HepG2 (cell line): ENCODE data around the gene SMOC1. TPM values are rescaled to one million over a fixed set of nuclear protein-coding genes. Genes with fewer than 3 reads are reported as not detected.

Source experiments
- CHD4 ChIP-seq: fragments of 200-600 bp; sonication (generic); IDR thresholded peaks from 2 replicates; pipeline ENCODE4 v1.7.0; 2017; ENCODE audit warnings: mild to moderate bottlenecking, low read length, borderline replicate concordance
- ELK4 ChIP-seq: sonication (generic); formaldehyde crosslinking; IDR thresholded peaks from 2 replicates; pipeline ENCODE4 v1.9.0; 2021; ENCODE audit warnings: missing genetic modification reagents, borderline replicate concordance
- FOSL1 ChIP-seq: sonication (generic); formaldehyde crosslinking; IDR thresholded peaks from 2 replicates; pipeline ENCODE4 v1.9.0; 2021; ENCODE audit warnings: missing genetic modification reagents, borderline replicate concordance
- GTF2F1 ChIP-seq: fragments of 150-350 bp; IDR thresholded peaks from 2 replicates; pipeline ENCODE4 v1.6.1; 2014; ENCODE audit warnings: low read length
- KAT2B ChIP-seq: fragments of 150-350 bp; IDR thresholded peaks from 2 replicates; pipeline ENCODE4 v1.6.1; 2014; ENCODE audit warnings: low read depth, low read length, borderline replicate concordance
- MED13 ChIP-seq: sonication (generic); formaldehyde crosslinking; IDR thresholded peaks from 2 replicates; pipeline ENCODE4 v1.5.0; 2020; ENCODE audit warnings: missing genetic modification reagents
- NFATC3 ChIP-seq: sonication (generic); formaldehyde crosslinking; IDR thresholded peaks from 2 replicates; pipeline ENCODE4 v1.5.1; 2020; ENCODE audit warnings: mild to moderate bottlenecking, missing genetic modification reagents
- NPAS2 ChIP-seq: sonication (generic); formaldehyde crosslinking; IDR thresholded peaks from 2 replicates; pipeline ENCODE4 v1.8.0; 2022; ENCODE audit warnings: mild to moderate bottlenecking, missing genetic modification reagents, borderline replicate concordance
- NR2F2 ChIP-seq: IDR thresholded peaks from 2 replicates; pipeline ENCODE4 v1.6.1; 2012; ENCODE audit warnings: low read depth, inconsistent platforms, borderline replicate concordance
- NRL ChIP-seq: sonication (generic); formaldehyde crosslinking; IDR thresholded peaks from 2 replicates; pipeline ENCODE4 v1.5.0; 2020; ENCODE audit warnings: missing genetic modification reagents, mild to moderate bottlenecking, moderate library complexity, borderline replicate concordance
- PAX8 ChIP-seq: sonication (generic); formaldehyde crosslinking; IDR thresholded peaks from 2 replicates; pipeline ENCODE4 v1.8.0; 2022; ENCODE audit warnings: mild to moderate bottlenecking, missing genetic modification reagents, borderline replicate concordance
- PRDM15 ChIP-seq: sonication (generic); formaldehyde crosslinking; IDR thresholded peaks from 2 replicates; pipeline ENCODE4 v1.4.0; 2020; ENCODE audit warnings: missing genetic modification reagents
- RARA ChIP-seq: IDR thresholded peaks from 2 replicates; pipeline ENCODE4 v1.6.1; 2016; ENCODE audit warnings: missing genetic modification reagents, missing compliant biosample characterization
- RARG ChIP-seq: sonication (generic); formaldehyde crosslinking; IDR thresholded peaks from 2 replicates; pipeline ENCODE4 v1.4.0; 2020; ENCODE audit warnings: low read depth, mild to moderate bottlenecking, missing genetic modification reagents
- RFX3 ChIP-seq: IDR thresholded peaks from 2 replicates; pipeline ENCODE4 v1.6.1; 2016; ENCODE audit warnings: missing biosample characterization, missing genetic modification reagents
- TFAP4 ChIP-seq: sonication (generic); IDR thresholded peaks from 2 replicates; pipeline ENCODE4 v1.6.1; 2016; ENCODE audit warnings: low read depth, borderline replicate concordance
- THAP8 ChIP-seq: sonication (generic); formaldehyde crosslinking; IDR thresholded peaks from 2 replicates; pipeline ENCODE4 v1.5.1; 2020; ENCODE audit warnings: missing genetic modification reagents, mild to moderate bottlenecking, borderline replicate concordance
- TSC22D2 ChIP-seq: sonication (generic); formaldehyde crosslinking; IDR thresholded peaks from 2 replicates; pipeline ENCODE4 v1.5.1; 2020; ENCODE audit warnings: missing genetic modification reagents, mild to moderate bottlenecking, borderline replicate concordance
- ZNF292 ChIP-seq: sonication (generic); formaldehyde crosslinking; IDR thresholded peaks from 2 replicates; pipeline ENCODE4 v1.8.1; 2022; ENCODE audit warnings: mild to moderate bottlenecking, low read depth, missing genetic modification reagents, borderline replicate concordance
- ZNF3 ChIP-seq: IDR thresholded peaks from 2 replicates; pipeline ENCODE4 v1.7.0; 2017; ENCODE audit warnings: inconsistent platforms
- ZNF619 ChIP-seq: sonication (generic); formaldehyde crosslinking; IDR thresholded peaks from 2 replicates; pipeline ENCODE4 v1.4.0; 2020; ENCODE audit warnings: mild to moderate bottlenecking, missing genetic modification reagents
- ZNF747 ChIP-seq: sonication (generic); formaldehyde crosslinking; IDR thresholded peaks from 2 replicates; pipeline ENCODE4 v1.8.1; 2023; ENCODE audit warnings: missing genetic modification reagents, mild to moderate bottlenecking, borderline replicate concordance
- ZNF775 ChIP-seq: sonication (generic); formaldehyde crosslinking; IDR thresholded peaks from 2 replicates; pipeline ENCODE4 v1.4.0; 2020; ENCODE audit warnings: missing genetic modification reagents, mild to moderate bottlenecking, moderate library complexity, borderline replicate concordance
- ZSCAN25 ChIP-seq: sonication (generic); formaldehyde crosslinking; IDR thresholded peaks from 2 replicates; pipeline ENCODE4 v1.8.0; 2022; ENCODE audit warnings: mild to moderate bottlenecking, missing genetic modification reagents
- polyA plus RNA-seq, 8 experiments: library from polyadenylated mRNA; depleted of rRNA in 3 of 8; stranded (reverse) in 7 of 8; unstranded in 1 of 8; fragments of >200 nt; fragmentation: Illumina TruSeq in 4 of 8; extraction: Trizol in 4 of 8; gene quantifications; 2 replicates each; pipeline versions ENCODE4 v1.2.1 to v1.2.3, GENCODE V29; 2011 to 2016; ENCODE audit warnings: low read depth in 4 of 8, missing spikeins in 1 of 8, mixed read lengths in 1 of 8; ENCODE audit not compliant: insufficient read depth in 1 of 8
- total RNA-seq, 5 experiments: library from RNA; depleted of rRNA; stranded (reverse); fragments of >200 nt; fragmentation: Illumina TruSeq; extraction: Trizol; gene quantifications; 2 replicates each; pipeline ENCODE4 v1.2.3, GENCODE V29; 2016; ENCODE audit warnings: low read depth in 1 of 5

Gene SMOC1
- total and polyA plus RNA-seq, 2 of the 13 experiments (the other 11 are each of a cell fraction or from before 2014, with no cell fraction given), result 17.8 to 35.6 TPM

- TF ChIP-seq PRDM15 (no peak), ZSCAN25 (CRISPR knock-in tag) (no peak), THAP8 (no peak), RARG (0 out of 2 replicates have a peak, but pooled peaks have one; percentile 60), NRL (peak; percentile 94), ZNF747 (CRISPR knock-in tag) (0 out of 2 replicates have a peak, but pooled peaks have one; percentile 71), ELK4 (no peak), MED13 (CRISPR knock-in tag) (no peak), PAX8 (CRISPR knock-in tag) (0 out of 2 replicates have a peak, but pooled peaks have one; percentile 80), NFATC3 (CRISPR knock-in tag) (no peak), ZNF619 (peak; percentile 17; the same call in 1 of the 2 replicates), TSC22D2 (CRISPR knock-in tag) (peak; percentile 89; the same call in 1 of the 2 replicates), GTF2F1 (no peak), RARA (CRISPR knock-in tag) (0 out of 2 replicates have a peak, but pooled peaks have one; percentile 13), ZNF775 (CRISPR knock-in tag) (0 out of 2 replicates have a peak, but pooled peaks have one; percentile 58), KAT2B (no peak), NR2F2 (no peak; the same call in 1 of the 2 replicates), FOSL1 (CRISPR knock-in tag) (no peak), ZNF292 (CRISPR knock-in tag) (no peak), CHD4 (no peak), NPAS2 (CRISPR knock-in tag) (no peak), ZNF3 (CRISPR knock-in tag) (no peak), RFX3 (CRISPR knock-in tag) (no peak), TFAP4 (no peak)
Measured at GRCh38 chr14:70045844-70046535, 166.8 kb downstream of the SMOC1 start (continued).
